Measurements from ENCODE around the gene KRTAP5-7.

DNA sequence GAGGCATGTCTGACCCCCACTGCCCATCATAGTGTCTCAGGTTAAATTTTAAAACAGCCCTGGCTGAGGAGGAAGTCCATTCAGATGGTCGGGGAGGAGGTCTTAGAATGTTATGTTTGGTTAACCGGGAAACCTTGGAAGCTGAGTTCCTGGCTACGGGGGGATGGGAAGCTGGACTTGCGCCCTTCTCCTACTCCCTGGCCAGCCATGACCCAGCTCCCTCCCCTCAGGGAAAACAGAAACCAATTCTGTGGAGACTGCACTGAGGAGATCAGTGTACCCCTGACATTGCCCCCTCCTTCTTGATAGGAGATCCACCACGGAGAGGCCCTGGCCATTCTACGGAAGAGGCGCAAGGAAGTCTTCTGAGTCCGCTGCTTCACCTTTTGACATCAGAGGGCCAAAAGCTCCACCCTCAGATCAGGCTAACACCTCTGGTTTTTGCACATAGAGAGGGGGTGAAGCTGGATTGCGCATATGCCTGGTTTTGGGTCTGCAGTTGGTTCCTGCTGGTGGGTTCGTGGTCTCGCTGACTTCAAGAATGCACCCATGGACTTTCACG lies 18.4 kb downstream of the KRTAP5-7 start:
- TF ChIP-seq EP300 (IDR thresholded peaks at IDR 0.05; ENCODE audit: borderline replicate concordance): no peak
- TF ChIP-seq TEAD4 (IDR thresholded peaks at IDR 0.05): no peak
- TF ChIP-seq, protein P1, sequence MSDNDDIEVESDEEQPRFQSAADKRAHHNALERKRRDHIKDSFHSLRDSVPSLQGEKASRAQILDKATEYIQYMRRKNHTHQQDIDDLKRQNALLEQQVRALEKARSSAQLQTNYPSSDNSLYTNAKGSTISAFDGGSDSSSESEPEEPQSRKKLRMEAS (IDR thresholded peaks at IDR 0.05): no peak
- TF ChIP-seq, protein P2, sequence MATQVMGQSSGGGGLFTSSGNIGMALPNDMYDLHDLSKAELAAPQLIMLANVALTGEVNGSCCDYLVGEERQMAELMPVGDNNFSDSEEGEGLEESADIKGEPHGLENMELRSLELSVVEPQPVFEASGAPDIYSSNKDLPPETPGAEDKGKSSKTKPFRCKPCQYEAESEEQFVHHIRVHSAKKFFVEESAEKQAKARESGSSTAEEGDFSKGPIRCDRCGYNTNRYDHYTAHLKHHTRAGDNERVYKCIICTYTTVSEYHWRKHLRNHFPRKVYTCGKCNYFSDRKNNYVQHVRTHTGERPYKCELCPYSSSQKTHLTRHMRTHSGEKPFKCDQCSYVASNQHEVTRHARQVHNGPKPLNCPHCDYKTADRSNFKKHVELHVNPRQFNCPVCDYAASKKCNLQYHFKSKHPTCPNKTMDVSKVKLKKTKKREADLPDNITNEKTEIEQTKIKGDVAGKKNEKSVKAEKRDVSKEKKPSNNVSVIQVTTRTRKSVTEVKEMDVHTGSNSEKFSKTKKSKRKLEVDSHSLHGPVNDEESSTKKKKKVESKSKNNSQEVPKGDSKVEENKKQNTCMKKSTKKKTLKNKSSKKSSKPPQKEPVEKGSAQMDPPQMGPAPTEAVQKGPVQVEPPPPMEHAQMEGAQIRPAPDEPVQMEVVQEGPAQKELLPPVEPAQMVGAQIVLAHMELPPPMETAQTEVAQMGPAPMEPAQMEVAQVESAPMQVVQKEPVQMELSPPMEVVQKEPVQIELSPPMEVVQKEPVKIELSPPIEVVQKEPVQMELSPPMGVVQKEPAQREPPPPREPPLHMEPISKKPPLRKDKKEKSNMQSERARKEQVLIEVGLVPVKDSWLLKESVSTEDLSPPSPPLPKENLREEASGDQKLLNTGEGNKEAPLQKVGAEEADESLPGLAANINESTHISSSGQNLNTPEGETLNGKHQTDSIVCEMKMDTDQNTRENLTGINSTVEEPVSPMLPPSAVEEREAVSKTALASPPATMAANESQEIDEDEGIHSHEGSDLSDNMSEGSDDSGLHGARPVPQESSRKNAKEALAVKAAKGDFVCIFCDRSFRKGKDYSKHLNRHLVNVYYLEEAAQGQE (IDR thresholded peaks at IDR 0.05; ENCODE audit: low read depth): no peak
- TF ChIP-seq CREB1 (IDR thresholded peaks at IDR 0.05; ENCODE audit: low read depth): no peak
